CD8-positive, alpha-beta memory T cell (primary cell): ENCODE measurements around the gene UQCR11. TPM values are rescaled to one million over a fixed set of nuclear protein-coding genes. Genes with fewer than 3 reads are reported as not detected.

ENCODE experiments used
- CTCF ChIA-PET: fragments of 350-600 bp; sonication (Branson Sonifier 250); formaldehyde crosslinking; loops from one replicate; lab custom pipeline; 2021; ENCODE audit warnings: antibody characterized with exemption; lab: Charles Lee
- POLR2A ChIA-PET: fragments of 350-600 bp; sonication (Branson Sonifier 250); formaldehyde crosslinking; loops from one replicate; lab custom pipeline; 2021; ENCODE audit warnings: antibody characterized with exemption; lab: Charles Lee
- DNase-seq, 5 donors: peaks; one replicate each; pipeline versions ENCODE4 v3.0.0 to v3.0.0-alpha.2; 2020 to 2022; ENCODE audit warnings: mixed read lengths in 1 of 5
- H3K27ac ChIP-seq: one replicate; pipeline ENCODE4 v1.7.0; 2013; ENCODE audit warnings: low read depth, mild to moderate bottlenecking, low read length, moderate library complexity
- H3K27me3 ChIP-seq: 2 replicates; pipeline ENCODE4 v1.7.0; 2013; ENCODE audit warnings: low read length, mild to moderate bottlenecking; ENCODE audit not compliant: insufficient read depth, poor library complexity, severe bottlenecking
- H3K36me3 ChIP-seq: 2 replicates; pipeline ENCODE4 v1.7.0; 2013; ENCODE audit warnings: mild to moderate bottlenecking, low read length, moderate library complexity; ENCODE audit not compliant: insufficient read depth
- H3K4me1 ChIP-seq: 2 replicates; pipeline ENCODE4 v1.7.0; 2013; ENCODE audit warnings: mild to moderate bottlenecking, low read length, moderate library complexity; ENCODE audit not compliant: insufficient read depth
- H3K4me3 ChIP-seq: 2 replicates; pipeline ENCODE4 v1.7.0; 2013; ENCODE audit warnings: mild to moderate bottlenecking, low read length
- H3K9me3 ChIP-seq: 2 replicates; pipeline ENCODE4 v1.7.0; 2013; ENCODE audit warnings: mild to moderate bottlenecking, low read length
- H3K27ac Mint-ChIP-seq, 8 donors: one replicate each; pipeline ENCODE4 v1.8.0; 2020 to 2021; ENCODE audit warnings: mixed read lengths in 8 of 8, mild to moderate bottlenecking in 6 of 8, inconsistent platforms in 3 of 8, moderate library complexity in 3 of 8
- H3K27me3 Mint-ChIP-seq, 2 donors: one replicate each; pipeline ENCODE4 v1.8.0; 2020 to 2021; ENCODE audit warnings: mixed read lengths in 2 of 2, mild to moderate bottlenecking in 1 of 2, moderate library complexity in 1 of 2
- H3K36me3 Mint-ChIP-seq, 3 donors: one replicate each; pipeline ENCODE4 v1.8.0; 2020 to 2021; ENCODE audit warnings: mixed read lengths in 3 of 3, inconsistent platforms in 1 of 3, mild to moderate bottlenecking in 1 of 3
- H3K4me1 Mint-ChIP-seq, 3 donors: one replicate each; pipeline ENCODE4 v1.8.0; 2020 to 2021; ENCODE audit warnings: mixed read lengths in 3 of 3, inconsistent platforms in 1 of 3, mild to moderate bottlenecking in 1 of 3
- H3K4me3 Mint-ChIP-seq, 7 donors: one replicate each; pipeline ENCODE4 v1.8.0; 2020 to 2021; ENCODE audit warnings: mixed read lengths in 7 of 7, mild to moderate bottlenecking in 6 of 7, moderate library complexity in 4 of 7, inconsistent platforms in 2 of 7
- H3K9me3 Mint-ChIP-seq, 5 donors: one replicate each; pipeline ENCODE4 v1.8.0; 2020 to 2022; ENCODE audit warnings: mixed read lengths in 5 of 5, mild to moderate bottlenecking in 3 of 5, moderate library complexity in 2 of 5, inconsistent platforms in 1 of 5
- polyA plus RNA-seq: library from polyadenylated mRNA; unstranded; fragments of 300-500 nt; fragmentation: Illumina TruSeq; gene quantifications from one replicate; pipeline ENCODE4 v1.2.3, GENCODE V29; 2021
- total RNA-seq, 2 experiments: library from RNA; stranded (reverse); gene quantifications; one replicate each; pipeline ENCODE4 v1.2.3, GENCODE V29; 2021

UQCR11 gene
- total RNA-seq, result 100 to 1,000 TPM; 239 to 266 TPM
- polyA plus RNA-seq, result 613 TPM

DNA sequence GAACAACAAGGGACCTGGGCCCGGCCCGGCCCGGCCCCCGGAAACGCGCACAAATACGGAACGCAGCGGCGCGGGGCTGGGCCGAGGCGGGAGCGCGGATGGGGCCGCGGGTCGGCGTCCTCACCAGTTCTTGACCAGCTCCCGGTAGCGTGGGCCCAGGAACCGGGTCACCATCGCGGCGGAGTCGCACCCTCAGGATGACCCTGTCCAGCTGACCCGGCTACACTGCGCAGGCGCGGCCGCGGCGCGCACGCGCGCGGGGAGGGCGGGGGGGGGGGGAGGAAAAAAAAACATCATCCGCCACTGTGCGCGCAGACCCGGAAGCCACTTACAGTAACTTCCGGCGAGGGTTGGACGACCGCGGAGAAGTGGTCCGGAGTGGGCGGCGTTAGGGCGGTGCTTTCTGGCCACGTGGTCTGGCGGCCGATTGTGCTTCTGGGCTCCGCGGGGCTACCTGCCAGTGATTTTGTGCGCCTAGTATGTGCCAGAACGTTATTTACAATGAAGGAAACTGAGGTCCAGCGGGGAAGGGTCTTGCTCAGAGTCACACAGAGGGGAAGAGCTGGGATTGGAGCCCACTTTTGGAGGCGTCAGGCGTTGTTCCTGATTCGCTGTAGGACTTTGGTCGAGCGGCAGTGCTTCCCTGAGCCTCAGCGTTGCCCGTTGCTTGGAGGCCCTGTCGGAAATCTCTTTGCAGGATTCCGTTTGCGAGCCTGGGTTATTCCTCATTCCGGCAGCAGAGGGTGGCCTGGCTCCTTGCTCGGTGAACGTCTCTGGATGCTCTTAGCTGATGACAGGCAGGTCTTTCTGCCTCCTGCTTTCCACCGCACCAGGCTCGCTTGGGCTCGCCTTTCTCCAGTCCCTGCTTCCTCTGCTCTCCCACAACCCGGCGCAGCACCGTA, at the start of gene UQCR11:
Gene UQCR11 (minus strand): TSS at position 227 of the 902 bp plus-strand sequence. CDS start 53 bp downstream, at position 174.
- Mint-ChIP-seq H3K4me1 (peaks cover 42 to 72% (median 48%) of the 10 kb centered on the region in 3 donors), H3K4me3 (peak within 1 kb of the TSS; percentile 94 to 100 (median 99)), H3K27ac (peak within 1 kb of the TSS; percentile 98 to 100 (median 100)), H3K27me3 (peaks cover 0 to 4% of the 10 kb centered on the region in 2 donors), H3K9me3 (no peaks in the 10 kb centered on the region), H3K36me3 (peaks cover 0 to 18% (median 0%) of the 10 kb centered on the region in 3 donors)
- Histone ChIP-seq H3K4me1 (peaks cover 54% of the 10 kb centered on the region), H3K4me3 (peak within 1 kb of the TSS; percentile 98), H3K9me3 (no peaks in the 10 kb centered on the region), H3K27ac (peak within 1 kb of the TSS; percentile 79), H3K27me3 (no peaks in the 10 kb centered on the region), H3K36me3 (peaks cover 3% of the 10 kb centered on the region)
- ChIA-PET POLR2A (interaction anchor here (0.5 to 2.9 kb wide), 7 partner anchors 13 to 622 kb away, joined by 3 to 29 read pairs (median 3); partner anchors contain the start of genes CIRBP, MBD3 and TCF3), CTCF (interaction anchor here (0.8 to 6.0 kb wide), 12 partner anchors 12 to 232 kb away, joined by 3 to 29 read pairs (median 3); partner anchors contain the start of genes MBD3 and TCF3)
- DNase-seq, result peak; percentile 89 to 94 (median 90)

DNA sequence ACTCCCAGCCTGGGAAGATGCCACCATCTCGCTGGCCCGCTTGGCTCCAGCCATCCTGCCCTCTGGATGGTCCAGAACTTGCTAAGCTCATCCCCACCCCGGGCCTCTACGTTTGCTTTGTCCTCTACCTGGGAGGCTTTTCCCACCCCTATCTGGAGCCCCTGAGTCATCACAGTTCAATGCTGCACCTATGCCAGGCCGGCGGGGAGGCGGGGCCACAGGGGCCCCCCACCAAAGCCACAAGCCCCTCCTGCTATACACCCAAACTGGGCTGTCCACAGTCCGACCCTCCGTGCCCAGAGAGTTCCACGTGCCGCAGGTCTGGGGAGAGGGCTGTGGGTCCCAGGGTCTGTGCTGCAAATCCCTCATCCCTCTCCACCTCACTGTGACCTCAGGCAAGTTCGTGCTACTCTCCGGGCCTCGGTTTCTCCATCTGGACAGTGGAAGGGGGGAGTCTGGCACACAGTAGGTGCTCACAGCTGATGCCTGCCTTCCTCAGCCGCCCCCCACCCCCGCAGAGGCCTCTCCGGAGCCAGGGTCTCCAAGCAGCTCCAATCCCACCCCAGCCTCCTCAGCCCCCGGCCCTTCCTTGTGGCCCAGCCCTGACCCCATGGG, 49.0 kb upstream of the UQCR11 start:
- POLR2A ChIA-PET, result no interaction called here
- H3K27me3 Mint-ChIP-seq, result peaks cover 9 to 10% of the 10 kb centered on the region in 2 donors
- H3K36me3 Mint-ChIP-seq, result peaks cover 0 to 9% (median 0%) of the 10 kb centered on the region in 3 donors
- no peaks in the 10 kb centered on the region for H3K9me3 Mint-ChIP-seq
- CTCF ChIA-PET, result interaction anchor here (0.8 to 1.1 kb wide), 4 partner anchors 15 to 49 kb away, joined by 3 to 4 read pairs (median 3); partner anchors contain the start of gene UQCR11
- peak overlapping the region in 1 of 8 donors; percentile 63 for H3K27ac Mint-ChIP-seq
- Histone ChIP-seq H3K4me3 (no peak overlapping the region), H3K9me3 (no peaks in the 10 kb centered on the region), H3K27ac (no peak overlapping the region), H3K36me3 (no peaks in the 10 kb centered on the region), H3K27me3 (no peaks in the 10 kb centered on the region), H3K4me1 (peaks cover 13% of the 10 kb centered on the region)
- DNase-seq, result no peak
- H3K4me1 Mint-ChIP-seq, result peaks cover 15 to 22% (median 15%) of the 10 kb centered on the region in 3 donors
- H3K4me3 Mint-ChIP-seq, result peak overlapping the region in 5 of 7 donors; percentile 19 to 48 (median 34)

DNA sequence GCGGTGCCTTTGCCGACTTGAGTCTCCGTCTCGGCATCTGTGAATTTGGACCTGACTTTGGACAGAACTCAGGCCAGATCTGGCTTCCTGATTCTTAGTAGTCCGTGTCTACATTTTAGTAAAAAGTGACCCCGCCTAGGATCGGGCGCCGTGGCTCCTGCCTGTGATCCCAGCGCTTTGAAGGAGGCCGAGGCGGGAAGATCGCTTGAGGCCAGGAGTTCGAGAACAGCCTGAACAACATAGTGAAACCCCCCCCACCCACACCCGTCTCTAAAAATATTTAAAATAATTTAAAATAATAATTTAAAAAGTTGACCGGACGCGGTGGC, 48.0 kb upstream of the UQCR11 start:
- peak overlapping the region; percentile 77 for H3K4me3 ChIP-seq
- POLR2A ChIA-PET, result interaction anchor here (0.6 to 3.1 kb wide), 5 partner anchors 16 to 384 kb away, joined by 3 to 29 read pairs (median 6); partner anchors contain the start of genes CIRBP, MBD3, REEP6 and UQCR11
- H3K27ac Mint-ChIP-seq, result peak overlapping the region; percentile 87 to 98 (median 94)

DNA sequence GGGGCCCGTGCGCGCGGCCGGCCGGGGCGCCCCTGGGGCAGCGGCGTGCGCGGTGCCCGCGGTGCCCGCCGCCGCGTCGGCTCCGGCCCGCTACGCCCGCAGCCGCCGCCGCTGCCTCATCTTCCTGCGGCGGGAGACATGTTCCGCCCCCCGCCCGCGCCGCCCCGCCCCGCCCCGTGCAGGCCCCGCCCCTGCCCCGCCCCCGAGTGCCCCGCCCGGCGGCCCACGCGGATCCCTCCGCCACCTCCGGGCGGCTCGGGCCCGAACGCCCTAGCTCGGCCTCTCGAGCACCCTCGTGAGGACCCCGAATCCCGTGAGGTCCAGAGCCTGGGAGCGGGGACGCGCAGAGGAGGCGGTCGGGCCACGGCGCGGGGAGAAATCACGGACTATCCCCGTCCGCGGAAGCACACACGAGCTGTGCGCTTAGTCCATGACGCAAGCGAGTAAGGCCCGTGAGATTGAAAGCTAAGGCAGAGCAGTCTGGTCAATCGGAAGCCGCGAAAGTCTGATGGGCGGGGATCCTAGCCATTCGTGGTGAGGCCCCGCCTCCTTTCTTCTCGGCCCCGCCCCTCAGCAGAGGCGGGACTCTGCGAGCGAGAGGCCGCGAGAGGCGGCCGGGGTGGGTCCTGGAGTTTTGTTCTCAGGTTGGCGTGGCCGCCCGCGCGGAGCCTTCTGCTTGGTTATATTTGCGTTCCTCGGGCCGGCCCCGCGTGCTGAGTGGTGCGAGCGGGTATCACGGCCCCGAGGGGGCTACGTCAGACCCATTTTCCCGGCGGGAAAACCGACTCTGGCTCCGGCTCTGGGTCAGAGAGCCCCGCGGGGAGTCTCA, 47.4 kb upstream of the UQCR11 start, which contains the start of gene TCF3:
Gene TCF3 (minus strand): TSS at position 145 of the 829 bp plus-strand sequence. CDS start 2,367 bp downstream, outside the sequence.
- ChIA-PET CTCF (interaction anchor here (1.0 to 2.8 kb wide), 4 partner anchors 18 to 106 kb away, joined by 3 to 10 read pairs (median 8); no protein-coding TSS in a partner anchor), POLR2A (interaction anchor here (0.6 to 3.1 kb wide), 5 partner anchors 17 to 384 kb away, joined by 3 to 29 read pairs (median 6); partner anchors contain the start of genes CIRBP, MBD3, REEP6 and UQCR11)
- H3K4me1 ChIP-seq, result peaks cover 13% of the 10 kb centered on the region
- DNase-seq, result peak; percentile 96 to 100 (median 99)
- peaks cover 17 to 27% (median 18%) of the 10 kb centered on the region in 3 donors for H3K4me1 Mint-ChIP-seq
- H3K27me3 Mint-ChIP-seq, result peaks cover 6 to 10% of the 10 kb centered on the region in 2 donors
- H3K27me3 ChIP-seq, result no peaks in the 10 kb centered on the region
- no peaks in the 10 kb centered on the region for H3K36me3 ChIP-seq
- H3K4me3 ChIP-seq, result peak within 1 kb of the TSS; percentile 83
- H3K36me3 Mint-ChIP-seq, result peaks cover 0 to 13% (median 0%) of the 10 kb centered on the region in 3 donors
- peak within 1 kb of the TSS; percentile 82 to 99 (median 93) for H3K4me3 Mint-ChIP-seq
- peak within 1 kb of the TSS; percentile 93 to 98 (median 98) for H3K27ac Mint-ChIP-seq
- H3K9me3 ChIP-seq, result no peaks in the 10 kb centered on the region
- H3K27ac ChIP-seq, result peak within 1 kb of the TSS; percentile 98
- H3K9me3 Mint-ChIP-seq, result no peaks in the 10 kb centered on the region

More for the DNA sequence above, 48.0 kb upstream of the UQCR11 start:
- Histone ChIP-seq H3K4me1 (peaks cover 13% of the 10 kb centered on the region), H3K9me3 (no peaks in the 10 kb centered on the region), H3K36me3 (no peaks in the 10 kb centered on the region), H3K27ac (peak overlapping the region; percentile 98), H3K27me3 (no peaks in the 10 kb centered on the region)
- no peak for DNase-seq
- Mint-ChIP-seq H3K36me3 (peaks cover 0 to 12% (median 0%) of the 10 kb centered on the region in 3 donors), H3K9me3 (no peaks in the 10 kb centered on the region), H3K27me3 (peaks cover 6 to 10% of the 10 kb centered on the region in 2 donors), H3K4me3 (peak overlapping the region; percentile 82 to 95 (median 86)), H3K4me1 (peaks cover 17 to 27% (median 18%) of the 10 kb centered on the region in 3 donors)
- CTCF ChIA-PET, result interaction anchor here (1.0 to 1.2 kb wide), 2 partner anchors 18 to 47 kb away, joined by 3 to 9 read pairs; no protein-coding TSS in a partner anchor

DNA sequence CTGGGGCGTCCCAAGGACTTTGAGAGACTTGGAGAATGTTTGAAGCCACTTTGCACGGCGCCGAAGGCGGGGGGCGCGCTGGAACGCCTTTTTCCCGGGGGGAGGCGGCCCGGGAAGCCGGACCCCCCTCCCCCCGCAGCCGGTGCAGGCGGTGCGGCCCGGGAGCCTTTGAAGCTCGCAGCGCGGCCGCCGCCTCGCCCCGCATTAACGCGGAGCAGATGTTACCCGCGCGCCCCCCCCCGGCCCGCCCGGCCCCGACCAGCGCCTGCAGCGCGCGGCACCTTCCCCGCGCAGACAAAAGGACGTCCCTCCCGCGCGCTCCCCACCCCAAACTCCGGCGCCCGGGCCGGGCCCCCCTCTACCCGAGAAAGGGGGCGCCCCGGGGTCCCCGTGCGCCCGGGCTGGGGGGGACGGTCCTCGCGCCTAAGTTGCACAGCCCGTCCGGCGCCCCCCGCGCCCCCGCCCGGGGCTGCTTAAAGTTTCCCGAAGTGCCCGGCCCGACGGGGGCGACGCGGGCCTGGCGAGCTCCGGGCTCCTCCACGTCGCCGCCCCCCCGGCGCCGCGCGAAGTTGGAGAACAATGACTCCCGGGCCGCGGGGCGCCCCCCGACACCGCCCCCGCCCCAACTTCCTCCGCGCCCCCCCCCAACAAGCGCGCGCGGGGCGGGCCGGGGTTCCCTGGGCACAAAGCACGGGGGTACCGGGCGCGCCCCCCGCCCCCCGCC, 46.5 kb upstream of the UQCR11 start:
- peak; percentile 31 to 66 (median 48) for DNase-seq
- Histone ChIP-seq H3K27me3 (no peaks in the 10 kb centered on the region), H3K36me3 (no peaks in the 10 kb centered on the region), H3K4me3 (peak overlapping the region; percentile 61), H3K9me3 (no peaks in the 10 kb centered on the region), H3K27ac (peak overlapping the region; percentile 57), H3K4me1 (peaks cover 13% of the 10 kb centered on the region)
- Mint-ChIP-seq H3K9me3 (no peaks in the 10 kb centered on the region), H3K36me3 (peaks cover 0 to 14% (median 0%) of the 10 kb centered on the region in 3 donors), H3K27ac (peak overlapping the region; percentile 84 to 98 (median 96)), H3K4me3 (peak overlapping the region; percentile 80 to 99 (median 93)), H3K27me3 (peaks cover 2 to 6% of the 10 kb centered on the region in 2 donors), H3K4me1 (peaks cover 17 to 27% (median 18%) of the 10 kb centered on the region in 3 donors)
- CTCF ChIA-PET, result interaction anchor here (1.2 to 3.5 kb wide), 4 partner anchors 20 to 106 kb away, joined by 4 to 29 read pairs (median 8); partner anchors contain the start of gene UQCR11
- POLR2A ChIA-PET, result interaction anchor here (1.2 to 3.1 kb wide), 3 partner anchors 46 to 59 kb away, joined by 6 to 29 read pairs (median 7); partner anchors contain the start of genes MBD3 and UQCR11
